NOMO-1 (cell line): ENCODE data around the gene TMOD2.
"Not testable (repeated sequence)": the region's sequence is repeated elsewhere in the genome, so short reads cannot be mapped to it uniquely, and the experiment has no call there.

Source experiments
- DNase-seq, 2 experiments: peaks; one replicate each; lab custom pipeline; 2025; ENCODE audit not compliant: unreplicated experiment in 2 of 2; lab: John Stamatoyannopoulos, UW

Gene TMOD2

DNA sequence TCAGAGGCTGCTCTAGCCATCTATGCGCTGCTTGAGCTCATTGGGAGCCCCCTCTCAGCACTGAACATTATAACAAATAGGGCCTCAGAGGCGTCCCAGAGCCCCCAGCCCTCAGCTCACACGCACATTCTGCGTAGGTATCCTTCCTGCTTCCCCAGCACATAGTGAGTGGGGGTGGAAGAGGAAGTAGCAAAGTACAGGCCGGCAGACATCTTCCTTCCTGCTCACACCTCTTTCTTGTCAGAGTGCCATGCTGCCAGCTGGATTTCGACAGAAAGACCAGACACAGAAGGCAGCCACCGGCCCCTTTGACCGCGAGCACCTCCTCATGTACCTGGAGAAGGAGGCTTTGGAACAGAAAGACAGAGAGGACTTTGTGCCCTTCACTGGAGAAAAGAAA, 16.6 kb downstream of the TMOD2 start:
- peak; percentile 56 for DNase-seq

DNA sequence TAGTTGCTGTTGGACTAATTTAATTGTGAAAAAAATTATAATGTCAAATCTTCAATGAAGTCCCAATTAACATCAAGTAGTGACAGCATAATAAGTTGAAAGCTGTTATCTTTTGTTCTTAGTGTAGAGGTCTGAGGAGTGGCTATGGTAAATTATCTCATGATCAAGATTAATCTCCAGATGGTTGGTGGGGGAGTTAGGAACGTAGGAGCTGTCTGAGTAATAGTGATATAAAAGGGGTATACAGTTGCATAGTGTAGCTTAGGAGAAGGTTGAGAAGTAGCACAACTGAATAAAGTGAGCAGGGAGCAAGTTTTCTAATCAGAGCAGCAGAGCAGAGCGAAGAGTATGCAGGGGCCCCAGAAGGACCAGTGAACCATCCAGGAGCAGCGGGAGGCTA, 19.5 kb downstream of the TMOD2 start:
- no peak for DNase-seq

DNA sequence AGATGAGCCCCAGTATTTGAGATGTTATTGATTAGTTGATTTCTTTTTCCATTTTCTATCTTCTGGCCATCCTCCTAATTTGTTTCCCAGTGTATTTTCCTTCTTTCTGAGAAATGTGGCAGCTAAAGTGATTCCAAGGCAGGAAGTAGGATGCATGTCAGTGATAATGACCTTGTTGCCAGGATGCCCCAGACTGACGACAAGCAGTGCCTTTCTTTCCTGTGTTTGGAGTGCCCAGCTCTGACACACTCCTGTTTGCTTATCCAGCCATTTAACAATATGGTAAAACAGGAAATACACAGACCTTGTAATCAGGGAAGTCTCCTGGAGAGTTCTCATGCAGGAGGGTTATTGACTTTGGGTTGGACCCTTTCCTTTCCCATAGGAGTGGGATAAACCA, 20.4 kb downstream of the TMOD2 start:
- DNase-seq = no peak

DNA sequence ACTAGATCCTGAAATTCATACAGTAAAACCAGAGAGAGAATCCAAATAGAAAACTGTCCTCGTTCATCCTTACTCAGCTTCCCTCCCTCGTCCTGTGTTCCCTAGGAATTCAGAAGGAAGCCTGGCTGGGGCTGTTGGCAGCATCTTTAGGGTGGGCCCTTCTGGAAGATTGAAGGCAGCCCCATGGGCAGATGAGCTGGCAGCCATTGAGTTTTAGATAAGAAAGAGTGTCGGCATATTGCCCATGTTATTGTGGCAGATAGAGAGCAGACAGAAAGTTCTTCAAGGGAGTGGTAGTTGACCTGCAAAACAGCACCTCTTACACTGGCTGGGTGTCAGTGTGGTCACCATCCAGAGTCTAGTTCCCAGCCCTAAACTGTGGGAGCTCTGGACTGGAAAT, 23.5 kb downstream of the TMOD2 start:
- DNase-seq = no peak

DNA sequence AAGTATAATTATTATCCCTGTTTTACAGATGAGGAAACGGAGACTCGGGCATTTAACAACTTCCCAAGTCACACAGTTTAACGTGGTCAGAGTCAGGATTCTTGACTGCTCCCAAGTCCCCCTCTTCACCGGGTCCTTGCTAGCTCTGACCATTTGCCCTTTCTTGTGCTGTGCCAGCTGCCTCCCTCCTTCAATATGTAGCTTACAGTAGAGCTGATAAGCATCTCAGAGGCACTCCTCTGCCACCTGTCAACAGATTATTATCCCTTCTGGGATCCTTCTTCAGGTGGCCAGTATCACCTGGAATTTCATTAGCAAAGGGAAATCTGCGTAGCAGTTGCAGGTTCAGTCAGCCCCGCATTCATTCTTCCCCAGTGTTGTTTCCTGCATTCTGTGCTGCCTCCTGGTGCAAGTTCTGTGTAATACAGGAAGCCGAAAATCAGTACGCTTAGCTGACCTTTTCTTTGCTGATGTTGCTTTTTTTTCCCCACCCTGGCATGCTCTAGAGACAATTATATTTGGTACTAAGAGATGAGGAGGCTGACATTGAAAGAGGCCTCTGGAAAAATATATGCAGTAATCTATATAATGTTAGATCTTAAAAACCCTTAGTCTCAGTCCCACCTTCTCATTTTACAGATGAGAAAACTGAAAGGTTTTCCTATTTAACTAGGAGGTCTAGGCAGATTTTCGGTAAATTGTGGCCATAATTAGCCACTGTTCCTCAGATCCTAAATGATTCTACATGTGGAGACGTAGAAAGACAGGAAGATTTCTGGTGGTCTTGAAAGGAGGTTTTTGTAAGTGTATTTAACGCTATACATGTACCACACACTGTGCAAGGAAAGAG, 24.8 kb downstream of the TMOD2 start:
- peak; percentile 26 to 40 for DNase-seq

GRCh38 chr15:51776952-51777569, 25.7 kb downstream of the TMOD2 start:
- DNase-seq = peak; percentile 61 to 73

DNA sequence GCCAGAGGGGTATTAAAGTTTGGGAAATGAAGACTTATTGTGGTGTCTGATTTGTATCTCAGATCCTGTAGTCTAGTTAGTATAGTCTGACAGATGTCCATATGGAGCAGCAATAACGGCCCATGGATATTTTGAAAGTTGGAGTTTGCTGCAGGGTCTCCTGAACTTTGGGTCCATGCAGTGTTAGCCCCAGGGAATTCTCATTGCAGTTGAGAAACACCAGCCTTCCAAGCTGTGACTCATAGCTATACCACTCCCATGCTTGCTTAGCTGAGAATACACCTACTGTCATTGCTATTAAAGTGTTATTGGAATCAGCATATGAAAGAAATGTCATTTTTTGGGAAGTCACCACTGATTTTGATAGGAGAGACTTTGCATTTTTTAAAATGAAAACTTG, 29.2 kb downstream of the TMOD2 start:
- no peak for DNase-seq

DNA sequence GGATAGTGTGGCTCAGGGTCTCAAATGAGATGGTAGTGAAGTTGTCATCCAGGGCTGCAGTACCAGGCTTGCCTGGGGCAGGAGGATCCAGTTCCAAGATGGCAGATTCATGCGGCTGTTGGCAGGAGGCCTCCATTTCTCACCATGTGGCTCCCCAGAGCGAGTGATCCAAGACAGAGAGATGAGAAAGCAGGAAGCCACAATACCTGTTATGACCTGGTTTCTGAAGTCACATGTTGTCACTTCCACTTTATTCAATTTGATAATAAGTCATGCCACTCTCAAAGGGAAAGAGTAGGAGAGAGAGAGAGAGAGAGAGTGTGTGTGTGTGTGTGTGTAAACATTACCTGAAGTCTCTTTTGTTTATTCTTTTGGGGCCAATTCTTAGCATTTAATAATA, 30.1 kb downstream of the TMOD2 start:
- DNase-seq = no peak

- DNase-seq = peak in 1 of 2 experiments; percentile 8
Observed at GRCh38 chr15:51782357-51782896, 31.0 kb downstream of the TMOD2 start.

GRCh38 chr15:51783967-51784366, 32.6 kb downstream of the TMOD2 start:
- DNase-seq = no peak

DNA sequence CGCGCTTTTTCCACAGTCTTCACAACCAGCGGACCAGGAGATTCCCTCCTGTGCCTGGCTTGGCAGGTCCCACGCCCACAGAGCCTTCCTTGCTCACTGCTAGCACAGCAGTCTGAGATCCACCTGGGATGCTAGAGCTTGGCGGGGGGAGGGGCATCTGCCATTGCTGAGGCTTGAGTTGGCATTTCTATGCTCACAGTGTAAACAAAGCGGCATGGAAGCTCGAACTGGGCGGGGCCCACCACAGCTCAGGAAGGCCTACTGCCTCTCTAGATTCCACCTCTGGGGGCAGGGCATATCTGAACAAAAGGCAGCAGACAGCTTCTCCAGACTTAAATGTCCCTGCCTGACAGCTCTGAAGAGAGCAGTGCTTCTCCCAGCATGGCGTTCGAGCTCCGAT, 35.7 kb downstream of the TMOD2 start:
- not testable (repeated sequence) for DNase-seq

- DNase-seq = not testable (repeated sequence)
Observed at GRCh38 chr15:51792474-51792873, 41.1 kb downstream of the TMOD2 start.

- no peak for DNase-seq
Observed at GRCh38 chr15:51793521-51794305, 42.3 kb downstream of the TMOD2 start.

- DNase-seq = no peak
Observed at GRCh38 chr15:51796847-51797401, 45.5 kb downstream of the TMOD2 start.

DNA sequence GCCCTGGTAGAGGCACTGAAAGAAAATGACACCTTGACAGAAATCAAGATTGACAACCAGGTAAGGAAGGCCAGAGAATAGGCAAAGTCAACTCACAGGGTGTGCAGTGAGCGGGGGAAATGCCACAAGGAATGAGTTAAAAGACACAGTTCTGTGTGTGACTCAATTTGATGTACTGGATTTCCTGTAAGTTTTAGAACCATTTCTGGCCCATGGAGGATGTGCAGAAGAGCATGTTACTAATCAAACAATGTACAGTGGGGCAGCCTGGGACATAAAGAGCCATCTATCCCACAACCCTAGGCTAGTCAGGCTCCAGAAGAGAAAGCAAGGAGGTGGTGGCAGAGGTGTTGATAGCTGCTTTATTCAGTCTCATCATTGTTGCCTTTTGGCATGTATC, 46.9 kb downstream of the TMOD2 start:
- DNase-seq = no peak

DNA sequence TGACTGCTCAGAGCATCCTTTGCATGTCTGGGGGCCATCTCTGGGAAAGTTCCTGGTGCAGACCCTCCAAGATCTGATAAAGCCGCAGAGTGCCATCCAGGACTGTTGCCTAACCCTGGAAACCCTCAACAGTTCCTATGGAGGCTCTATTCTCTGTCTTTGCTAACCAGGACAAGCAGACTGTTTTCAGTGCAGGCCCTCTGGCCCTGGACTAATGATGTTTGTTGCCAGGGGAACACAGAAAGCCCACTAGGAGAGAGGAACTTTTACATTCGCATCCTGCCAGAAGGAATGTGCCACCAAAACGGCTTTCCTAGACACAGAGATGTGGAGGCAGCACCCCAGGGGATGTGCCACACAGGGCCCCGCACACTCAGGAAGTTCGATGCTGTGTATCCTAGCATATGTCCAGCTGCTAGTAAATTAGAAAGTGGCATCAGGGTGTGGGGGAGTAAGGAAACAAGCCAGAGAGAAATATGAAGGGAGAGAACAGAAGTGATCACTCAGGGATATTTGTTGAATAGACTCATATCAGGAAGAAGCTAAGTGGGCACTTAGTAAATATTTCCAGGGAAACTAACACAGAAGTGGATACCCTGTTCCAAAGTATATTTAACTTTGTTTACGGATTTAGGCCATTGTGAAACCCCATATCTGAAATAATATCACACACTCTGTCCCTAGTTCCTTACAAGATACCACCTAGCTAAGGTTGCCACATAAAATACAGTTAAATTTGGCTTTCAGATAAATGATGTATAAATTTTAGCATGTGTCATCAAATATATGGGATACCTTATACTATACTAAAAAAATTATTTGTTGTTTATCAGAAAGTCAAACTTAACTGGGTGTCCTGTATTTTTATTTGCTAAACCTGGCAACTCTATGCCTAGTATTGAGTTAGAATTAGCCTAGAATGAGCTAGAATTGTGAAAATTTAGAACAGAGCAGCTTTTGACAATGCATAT, 48.2 kb downstream of the TMOD2 start:
- DNase-seq = no peak

DNA sequence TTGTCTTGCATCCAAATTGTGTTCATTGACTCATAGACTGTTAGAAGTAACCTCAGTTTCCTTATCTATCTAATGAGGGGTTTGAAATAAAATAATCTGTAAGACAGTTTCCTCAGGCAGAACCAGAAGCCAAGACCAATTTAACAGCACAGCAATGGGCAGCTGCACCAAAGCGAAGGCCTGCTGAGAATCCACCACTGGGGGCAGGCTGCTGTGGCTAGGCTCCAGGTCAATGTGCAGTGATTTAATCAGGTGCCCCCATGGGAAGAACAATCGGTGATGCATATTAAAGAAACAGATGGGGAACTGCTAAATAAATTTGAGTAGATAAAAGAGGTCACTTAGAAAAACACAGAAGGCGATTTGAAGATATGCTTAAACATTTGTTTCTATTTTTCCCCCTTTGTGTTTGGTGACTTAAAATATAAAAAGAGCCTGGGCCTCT, 50.0 kb downstream of the TMOD2 start:
- DNase-seq = no peak

DNA sequence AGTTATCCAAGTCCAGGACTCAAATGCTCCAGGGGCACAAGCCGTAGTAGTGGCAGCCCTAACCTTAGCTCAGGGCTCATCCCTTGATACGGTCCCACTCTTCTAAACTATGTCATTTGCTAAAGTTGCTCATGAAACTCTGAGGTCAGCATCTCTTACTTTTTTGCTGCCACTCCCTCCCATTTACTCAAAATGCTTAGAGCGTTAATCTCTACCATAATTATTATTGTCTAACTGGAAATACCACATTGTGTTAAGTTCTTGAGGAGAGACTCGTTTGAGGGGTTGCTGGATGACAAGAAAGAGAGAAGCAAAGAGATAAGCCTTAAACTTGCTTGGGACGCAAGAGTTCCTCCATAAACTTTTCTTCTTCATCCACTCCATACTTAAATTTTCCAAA, 51.2 kb downstream of the TMOD2 start:
- no peak for DNase-seq

- no peak for DNase-seq
Observed at GRCh38 chr15:51803965-51804364, 52.6 kb downstream of the TMOD2 start.

GRCh38 chr15:51806123-51806522, 54.7 kb downstream of the TMOD2 start:
- DNase-seq = no peak
